GM12875 (cell line): ENCODE data around the gene POU2F1.

Experiments used
- H3K4me3 ChIP-seq: one replicate; pipeline ENCODE4 v1.5.1; 2011; ENCODE audit warnings: low read depth, low read length, control low read depth
- TF ChIP-seq, protein P1 (sequence below): IDR thresholded peaks from 2 replicates; pipeline ENCODE4 v1.5.1; 2011; ENCODE audit warnings: low read depth, mild to moderate bottlenecking, control low read depth, inconsistent platforms, low read length, moderate library complexity, borderline replicate concordance; ENCODE audit not compliant: insufficient read depth

The POU2F1 gene

DNA sequence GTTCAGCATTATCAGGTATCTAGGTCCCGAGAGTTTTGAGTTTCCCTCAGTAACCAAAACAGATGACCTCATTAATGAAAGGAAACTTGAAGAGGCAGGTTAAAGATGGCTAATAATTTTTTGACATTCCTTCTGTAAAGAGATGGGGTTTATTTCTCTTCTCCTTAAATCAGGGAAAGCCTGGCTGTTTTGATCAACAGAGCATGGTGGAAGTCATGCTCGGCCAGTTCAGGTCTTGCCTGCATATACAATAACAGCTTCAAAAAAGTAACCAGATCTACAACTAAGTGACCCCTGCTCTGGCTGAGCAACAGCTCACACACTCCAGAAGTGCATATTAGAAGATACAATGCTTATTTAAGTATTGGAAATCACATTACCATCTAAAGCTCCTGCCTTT, 36.6 kb upstream of the POU2F1 start:
- TF ChIP-seq, protein P1, sequence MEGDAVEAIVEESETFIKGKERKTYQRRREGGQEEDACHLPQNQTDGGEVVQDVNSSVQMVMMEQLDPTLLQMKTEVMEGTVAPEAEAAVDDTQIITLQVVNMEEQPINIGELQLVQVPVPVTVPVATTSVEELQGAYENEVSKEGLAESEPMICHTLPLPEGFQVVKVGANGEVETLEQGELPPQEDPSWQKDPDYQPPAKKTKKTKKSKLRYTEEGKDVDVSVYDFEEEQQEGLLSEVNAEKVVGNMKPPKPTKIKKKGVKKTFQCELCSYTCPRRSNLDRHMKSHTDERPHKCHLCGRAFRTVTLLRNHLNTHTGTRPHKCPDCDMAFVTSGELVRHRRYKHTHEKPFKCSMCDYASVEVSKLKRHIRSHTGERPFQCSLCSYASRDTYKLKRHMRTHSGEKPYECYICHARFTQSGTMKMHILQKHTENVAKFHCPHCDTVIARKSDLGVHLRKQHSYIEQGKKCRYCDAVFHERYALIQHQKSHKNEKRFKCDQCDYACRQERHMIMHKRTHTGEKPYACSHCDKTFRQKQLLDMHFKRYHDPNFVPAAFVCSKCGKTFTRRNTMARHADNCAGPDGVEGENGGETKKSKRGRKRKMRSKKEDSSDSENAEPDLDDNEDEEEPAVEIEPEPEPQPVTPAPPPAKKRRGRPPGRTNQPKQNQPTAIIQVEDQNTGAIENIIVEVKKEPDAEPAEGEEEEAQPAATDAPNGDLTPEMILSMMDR, result no peak
- H3K4me3 ChIP-seq, result no peak overlapping the region

DNA sequence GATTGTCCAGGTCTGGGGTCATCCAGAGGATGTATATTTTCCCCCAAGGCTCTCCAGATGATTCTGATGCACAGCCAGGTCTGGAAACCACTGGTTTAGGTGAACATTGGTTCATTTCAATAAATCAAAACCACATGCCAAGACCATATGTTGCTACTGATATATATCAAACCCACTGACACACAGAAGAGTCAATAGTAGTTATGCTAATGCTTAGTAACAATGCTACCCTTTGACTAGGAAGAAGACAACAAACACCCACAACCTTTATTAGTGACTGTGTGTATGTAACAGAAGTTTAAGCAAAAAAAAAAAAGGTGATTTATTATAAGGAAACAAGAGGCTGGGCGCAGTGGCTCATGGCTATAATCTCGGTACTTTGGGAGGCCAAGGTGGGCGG, 35.6 kb upstream of the POU2F1 start:
- H3K4me3 ChIP-seq, result no peak overlapping the region
- TF ChIP-seq, protein P1, result no peak

DNA sequence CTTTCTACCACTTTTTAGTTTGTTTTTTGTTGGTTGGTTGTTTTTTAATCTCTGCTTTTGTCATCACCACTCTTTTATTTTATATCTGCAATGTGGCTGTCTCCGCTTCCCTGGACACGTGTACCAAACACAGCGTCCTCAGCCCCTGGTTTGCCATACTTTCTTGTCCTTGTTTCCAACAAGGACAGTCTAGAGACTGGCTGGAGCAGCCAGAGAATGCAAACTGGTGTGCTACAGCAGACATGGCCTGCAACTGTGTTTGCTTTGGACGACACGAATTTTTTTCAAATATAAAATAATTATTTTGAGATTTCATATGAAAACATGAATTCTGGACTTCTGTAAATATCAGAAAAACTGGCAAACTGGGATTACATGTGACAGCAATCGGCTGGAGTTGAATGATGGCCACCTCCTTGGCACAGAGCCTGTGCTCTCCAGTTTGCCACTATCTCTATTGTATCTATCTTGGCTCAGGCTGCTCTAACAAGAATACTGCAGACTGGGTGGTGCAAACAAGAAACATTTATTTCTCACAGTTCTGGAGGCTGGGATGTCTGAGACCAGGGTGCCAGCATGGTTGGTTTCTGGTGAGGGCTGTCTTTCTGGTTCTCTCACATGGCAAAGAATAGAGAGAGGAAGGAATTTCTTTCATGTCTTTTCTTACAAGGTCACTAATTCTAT, 34.6 kb upstream of the POU2F1 start:
- TF ChIP-seq, protein P1, result no peak
- no peak overlapping the region for H3K4me3 ChIP-seq

DNA sequence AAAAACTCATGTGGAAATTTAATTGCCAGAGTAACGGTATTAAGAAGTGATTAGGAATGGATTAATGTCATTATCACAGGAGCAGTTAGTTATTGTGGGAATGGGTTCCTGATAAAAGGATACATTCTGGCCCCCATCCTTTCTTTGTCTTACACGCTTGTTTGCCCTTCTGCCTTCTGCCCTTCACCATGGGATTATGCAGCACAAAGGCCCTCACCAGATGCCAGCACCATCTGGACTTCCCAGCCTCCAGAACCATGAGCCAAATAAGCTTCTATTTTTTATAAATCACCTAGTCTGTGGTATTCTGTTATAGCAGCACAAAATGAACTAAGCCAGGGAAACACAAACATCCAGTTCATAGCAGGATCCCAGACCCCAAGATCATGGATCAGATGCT, 33.9 kb upstream of the POU2F1 start:
- TF ChIP-seq, protein P1, result no peak
- H3K4me3 ChIP-seq, result no peak overlapping the region

DNA sequence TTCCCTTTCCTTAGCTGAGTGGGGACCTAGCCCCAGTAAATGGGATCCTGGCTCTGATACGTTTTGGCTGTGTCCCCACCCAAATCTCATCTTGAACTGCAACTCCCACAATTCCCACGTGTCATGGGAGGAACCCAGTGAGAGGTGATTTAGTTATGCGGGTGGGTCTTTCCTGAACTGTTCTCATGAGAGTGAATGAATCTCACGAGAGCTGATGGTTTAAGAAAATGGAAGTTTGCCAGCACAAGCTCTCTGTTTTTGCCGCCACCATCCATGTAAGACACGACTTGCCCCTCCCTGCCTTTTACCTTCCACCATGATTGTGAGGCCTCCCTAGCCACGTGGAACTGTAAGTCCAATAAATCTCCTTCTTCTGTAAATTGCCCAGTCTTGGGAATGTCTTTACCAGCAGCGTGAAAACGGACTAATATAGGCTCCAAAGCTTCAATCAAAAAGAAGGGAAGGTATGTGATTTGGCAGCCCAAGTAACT, 29.9 kb upstream of the POU2F1 start:
- H3K4me3 ChIP-seq, result no peak overlapping the region
- TF ChIP-seq, protein P1, result no peak

DNA sequence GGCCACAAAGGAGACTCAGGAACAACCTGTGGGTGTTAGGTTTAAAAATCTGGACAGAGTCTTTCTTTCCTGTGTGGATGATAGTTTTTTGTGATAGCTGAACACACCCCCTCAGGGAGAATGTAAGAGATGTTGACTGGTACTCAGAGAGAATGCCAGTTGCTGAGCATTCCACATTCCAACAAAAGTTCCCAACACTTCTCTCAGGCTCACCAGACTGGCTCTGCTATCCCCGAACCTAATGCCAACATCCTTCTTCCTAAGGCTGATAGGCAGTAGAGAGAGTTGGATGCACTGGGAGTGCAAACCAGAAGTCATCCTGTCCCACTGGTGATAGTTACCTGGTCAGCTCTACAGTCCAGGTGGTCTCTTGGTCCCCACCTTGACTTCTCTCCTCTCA, 28.7 kb upstream of the POU2F1 start:
- no peak overlapping the region for H3K4me3 ChIP-seq
- TF ChIP-seq, protein P1, result no peak

DNA sequence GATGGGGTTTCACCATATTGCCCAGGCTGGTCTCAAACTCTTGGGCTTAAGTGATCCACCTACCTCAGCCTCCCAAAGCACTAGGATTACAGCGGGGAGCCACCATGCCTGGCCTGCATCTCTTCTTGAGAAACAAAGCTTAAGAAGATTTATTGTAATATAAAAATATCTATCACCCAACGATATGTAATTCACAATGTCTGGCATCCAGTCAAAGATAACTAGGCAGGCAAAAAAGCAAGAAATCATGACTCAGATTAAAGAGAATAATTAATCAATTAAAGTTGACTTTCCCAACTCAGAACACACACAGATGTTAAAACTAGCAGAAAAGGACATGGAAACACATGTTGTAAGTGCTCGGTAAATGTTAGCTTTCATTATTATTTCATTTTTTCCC, 26.5 kb upstream of the POU2F1 start:
- TF ChIP-seq, protein P1, result no peak
- H3K4me3 ChIP-seq, result no peak overlapping the region
